Neural progenitor cell (in vitro differentiated cells): Measurements from ENCODE around the gene KANK3. TPM values are rescaled to one million over a fixed set of nuclear protein-coding genes. Genes with fewer than 3 reads are reported as not detected.
A peak's percentile ranks its signal among the peaks of the same experiment; 100 is the strongest.

ENCODE experiments used
- DNase-seq: peaks from one replicate; pipeline ENCODE4 v3.0.0-alpha.2; 2016; ENCODE audit warnings: low spot score
- H2AFZ ChIP-seq: fragments of 200-600 bp; sonication (generic); replicated peaks from 2 replicates; pipeline ENCODE4 v1.6.1; 2016; ENCODE audit warnings: antibody characterized with exemption
- H3F3A ChIP-seq: fragments of 200-600 bp; sonication (generic); 2 replicates; pipeline ENCODE4 v1.6.1; 2016; ENCODE audit warnings: antibody characterized with exemption, low read depth
- H3K27ac ChIP-seq: fragments of 200-600 bp; sonication (generic); 2 replicates; pipeline ENCODE4 v1.5.1; 2016; ENCODE audit warnings: mild to moderate bottlenecking
- H3K27me3 ChIP-seq: fragments of 200-600 bp; sonication (generic); 2 replicates; pipeline ENCODE4 v1.6.1; 2016; ENCODE audit warnings: mild to moderate bottlenecking, moderate library complexity
- H3K36me3 ChIP-seq: fragments of 200-600 bp; sonication (generic); 2 replicates; pipeline ENCODE4 v1.5.1; 2016
- H3K4me1 ChIP-seq: fragments of 200-600 bp; sonication (generic); 2 replicates; pipeline ENCODE4 v1.6.1; 2016; ENCODE audit warnings: mixed run types
- H3K4me2 ChIP-seq: fragments of 200-600 bp; sonication (generic); 2 replicates; pipeline ENCODE4 v1.6.1; 2016
- H3K4me3 ChIP-seq: fragments of 200-600 bp; sonication (generic); 2 replicates; pipeline ENCODE4 v1.5.1; 2016
- H3K79me2 ChIP-seq: fragments of 200-600 bp; sonication (generic); 2 replicates; pipeline ENCODE4 v1.6.1; 2016; ENCODE audit warnings: low read depth
- H3K9ac ChIP-seq: fragments of 200-600 bp; sonication (generic); 2 replicates; pipeline ENCODE4 v1.6.1; 2016
- H3K9me3 ChIP-seq: fragments of 200-600 bp; sonication (generic); 2 replicates; pipeline ENCODE4 v1.5.1; 2016; ENCODE audit warnings: low read depth
- H4K20me1 ChIP-seq: fragments of 200-600 bp; sonication (generic); 2 replicates; pipeline ENCODE4 v1.6.1; 2016; ENCODE audit warnings: low read depth
- H3K27ac Mint-ChIP-seq: 3 replicates; pipeline ENCODE4 v1.8.0; 2021; ENCODE audit warnings: mixed read lengths
- H3K27me3 Mint-ChIP-seq: 2 replicates; pipeline ENCODE4 v1.8.0; 2022; ENCODE audit warnings: low read depth, mild to moderate bottlenecking, inconsistent platforms, moderate library complexity, mixed read lengths; ENCODE audit not compliant: insufficient read depth
- H3K36me3 Mint-ChIP-seq: 3 replicates; pipeline ENCODE4 v1.8.0; 2021; ENCODE audit warnings: mixed read lengths
- H3K4me1 Mint-ChIP-seq: 3 replicates; pipeline ENCODE4 v1.8.0; 2021; ENCODE audit warnings: mixed read lengths
- H3K4me3 Mint-ChIP-seq: 3 replicates; pipeline ENCODE4 v1.8.0; 2021; ENCODE audit warnings: mild to moderate bottlenecking, moderate library complexity, mixed read lengths
- H3K9me3 Mint-ChIP-seq: 3 replicates; pipeline ENCODE4 v1.8.0; 2020; ENCODE audit warnings: mixed read lengths
- CTCF ChIP-seq: fragments of 200-600 bp; sonication (generic); IDR thresholded peaks from 2 replicates; pipeline ENCODE4 v1.5.1; 2017; ENCODE audit warnings: antibody characterized with exemption, mild to moderate bottlenecking
- EZH2 ChIP-seq: fragments of 200-600 bp; sonication (generic); IDR thresholded peaks from 2 replicates; pipeline ENCODE4 v1.6.1; 2017; ENCODE audit warnings: antibody characterized with exemption, mild to moderate bottlenecking, moderate library complexity
- EZH2phosphoT487 ChIP-seq: fragments of 200-600 bp; sonication (generic); IDR thresholded peaks from 2 replicates; pipeline ENCODE4 v1.6.1; 2017; ENCODE audit warnings: antibody characterized with exemption
- total RNA-seq: library from RNA; depleted of rRNA; stranded (reverse); fragments of >200 nt; gene quantifications from 2 replicates; pipeline ENCODE4 v1.2.3, GENCODE V29; 2015; ENCODE audit warnings: low replicate concordance

The KANK3 gene
- total RNA-seq, 1 donor from 2014 or later, result not detected

- peaks cover 41% of the 10 kb centered on the region for H3K79me2 ChIP-seq
- H3F3A ChIP-seq, result peaks cover 26% of the 10 kb centered on the region
- H2AFZ ChIP-seq, result no peak overlapping the region
- TF ChIP-seq EZH2 (no peak), CTCF (peak; percentile 7), EZH2phosphoT487 (no peak)
- no peak overlapping the region for H3K27ac ChIP-seq
- H3K4me1 ChIP-seq, result peaks cover 15% of the 10 kb centered on the region
- no peak overlapping the region for H3K4me3 ChIP-seq
- H3K27me3 ChIP-seq, result peaks cover under 1% of the 10 kb centered on the region
- H4K20me1 ChIP-seq, result peaks cover 23% of the 10 kb centered on the region
- H3K9me3 ChIP-seq, result no peaks in the 10 kb centered on the region
- Mint-ChIP-seq H3K27me3 (peaks cover 10% of the 10 kb centered on the region), H3K27ac (no peak overlapping the region), H3K4me1 (peaks cover 19% of the 10 kb centered on the region), H3K9me3 (no peaks in the 10 kb centered on the region), H3K4me3 (no peak overlapping the region), H3K36me3 (peaks cover 4% of the 10 kb centered on the region)
- no peaks in the 10 kb centered on the region for H3K36me3 ChIP-seq
- no peak overlapping the region for H3K4me2 ChIP-seq
- H3K9ac ChIP-seq, result no peak overlapping the region
- no peak for DNase-seq
These were observed 18.6 kb downstream of the KANK3 start for GRCh38 chr19:8324186-8325050.

GRCh38 chr19:8323781-8324185 lies 19.3 kb downstream of the KANK3 start:
- peaks cover 10% of the 10 kb centered on the region for H3K27me3 Mint-ChIP-seq
- Histone ChIP-seq H3K36me3 (no peaks in the 10 kb centered on the region), H3F3A (peaks cover 26% of the 10 kb centered on the region), H3K4me1 (peaks cover 15% of the 10 kb centered on the region), H3K79me2 (peaks cover 47% of the 10 kb centered on the region), H3K9me3 (no peaks in the 10 kb centered on the region), H4K20me1 (peaks cover 23% of the 10 kb centered on the region), H3K9ac (no peak overlapping the region), H3K27ac (no peak overlapping the region), H3K27me3 (no peaks in the 10 kb centered on the region), H3K4me2 (no peak overlapping the region), H3K4me3 (no peak overlapping the region), H2AFZ (no peak overlapping the region)
- no peak for DNase-seq
- H3K27ac Mint-ChIP-seq, result no peak overlapping the region
- H3K9me3 Mint-ChIP-seq, result no peaks in the 10 kb centered on the region
- H3K4me3 Mint-ChIP-seq, result peak overlapping the region; percentile 96
- TF ChIP-seq EZH2 (no peak), EZH2phosphoT487 (no peak), CTCF (no peak)
- H3K36me3 Mint-ChIP-seq, result peaks cover 4% of the 10 kb centered on the region
- peaks cover 19% of the 10 kb centered on the region for H3K4me1 Mint-ChIP-seq

- Mint-ChIP-seq H3K27me3 (peaks cover 5% of the 10 kb centered on the region), H3K4me3 (peak overlapping the region; percentile 96), H3K36me3 (peaks cover 4% of the 10 kb centered on the region), H3K4me1 (peaks cover 19% of the 10 kb centered on the region), H3K9me3 (no peaks in the 10 kb centered on the region), H3K27ac (no peak overlapping the region)
- TF ChIP-seq CTCF (no peak), EZH2phosphoT487 (no peak), EZH2 (no peak)
- peaks cover 50% of the 10 kb centered on the region for H3K79me2 ChIP-seq
- H3K9me3 ChIP-seq, result no peaks in the 10 kb centered on the region
- H2AFZ ChIP-seq, result no peak overlapping the region
- peaks cover 15% of the 10 kb centered on the region for H3K4me1 ChIP-seq
- H3K27ac ChIP-seq, result no peak overlapping the region
- H3K4me3 ChIP-seq, result peak overlapping the region; percentile 96
- peaks cover 23% of the 10 kb centered on the region for H4K20me1 ChIP-seq
- H3K27me3 ChIP-seq, result no peaks in the 10 kb centered on the region
- H3K4me2 ChIP-seq, result peak overlapping the region; percentile 99
- peaks cover 26% of the 10 kb centered on the region for H3F3A ChIP-seq
- H3K36me3 ChIP-seq, result no peaks in the 10 kb centered on the region
- peak overlapping the region; percentile 99 for H3K9ac ChIP-seq
- DNase-seq, result no peak
These were observed 20.4 kb downstream of the KANK3 start for GRCh38 chr19:8322638-8322997.
